C4-2B (cell line): ENCODE measurements around the gene NHP2.

Source experiments
- CTCF ChIP-seq: fragments of 450-650 bp; conservative IDR thresholded peaks from 2 replicates; pipeline ENCODE4 v1.5.1; 2017; ENCODE audit warnings: mild to moderate bottlenecking
- ZFX ChIP-seq: fragments of 450-650 bp; IDR thresholded peaks from 2 replicates; pipeline ENCODE4 v1.6.1; 2017

- no peak for TF ChIP-seq CTCF
- no peak for TF ChIP-seq ZFX
Measured at GRCh38 chr5:178165581-178165980, 11.9 kb upstream of the NHP2 start.
